K562 (cell line): ENCODE measurements around the gene ABCA7. TPM values are rescaled to one million over a fixed set of nuclear protein-coding genes. Genes with fewer than 3 reads are reported as not detected.

Experiments
- CSDE1 ChIP-seq, 2 experiments: fragments of 450-650 bp; IDR thresholded peaks; 2 replicates each; pipeline ENCODE4 v1.6.1; 2016; ENCODE audit warnings: mild to moderate bottlenecking in 1 of 2
- GATAD2A ChIP-seq: fragments of 450-650 bp; IDR thresholded peaks from 2 replicates; pipeline ENCODE4 v1.6.1; 2017
- KLF1 ChIP-seq: fragments of 450-650 bp; IDR thresholded peaks from 2 replicates; pipeline ENCODE4 v1.6.1; 2016; ENCODE audit warnings: missing genetic modification characterization, missing compliant biosample characterization
- KLF10 ChIP-seq: fragments of 250-450 bp; sonication (Bioruptor Pico); IDR thresholded peaks from 2 replicates; pipeline ENCODE4 v1.6.1; 2021; ENCODE audit warnings: matching md5 sums
- MAZ ChIP-seq, 2 experiments: fragments of 450-650 bp in 1 of 2; sonication (generic) in 1 of 2; formaldehyde crosslinking; IDR thresholded peaks in 1 of 2; conservative IDR thresholded peaks in 1 of 2; 2 replicates each; pipeline versions ENCODE4 v1.4.0 to v1.5.0; 2020; ENCODE audit warnings: mild to moderate bottlenecking in 1 of 2, missing genetic modification reagents in 1 of 2
- MCM2 ChIP-seq: fragments of 450-650 bp; IDR thresholded peaks from 2 replicates; pipeline ENCODE4 v1.6.1; 2017; ENCODE audit warnings: low read depth, mild to moderate bottlenecking
- NONO ChIP-seq, 2 experiments: fragments of 200-400 bp in 1 of 2; fragments of 450-650 bp in 1 of 2; formaldehyde crosslinking in 1 of 2; IDR thresholded peaks; 2 replicates each; pipeline ENCODE4 v1.6.1; 2017; ENCODE audit warnings: low read depth in 2 of 2, mild to moderate bottlenecking in 2 of 2, moderate library complexity in 2 of 2, low read length in 1 of 2
- POLR2A ChIP-seq: fragments of 450-650 bp; conservative IDR thresholded peaks from 2 replicates; pipeline ENCODE4 v1.6.1; 2016
- POLR2G ChIP-seq: fragments of 200-400 bp; formaldehyde crosslinking; IDR thresholded peaks from 2 replicates; pipeline ENCODE4 v1.6.1; 2017; ENCODE audit warnings: low read depth, mild to moderate bottlenecking, antibody characterized with exemption, low read length, moderate library complexity
- WHSC1 ChIP-seq: IDR thresholded peaks from one replicate; pipeline ENCODE4 v1.6.1; 2012; ENCODE audit warnings: low read length, control low read depth, inconsistent platforms
- ZBTB40 ChIP-seq, 2 experiments: fragments of 450-650 bp in 1 of 2; sonication (generic) in 1 of 2; formaldehyde crosslinking in 1 of 2; IDR thresholded peaks; 2 replicates each; pipeline versions ENCODE4 v1.7.1 to v1.9.0; 2016 to 2022; ENCODE audit warnings: inconsistent platforms in 1 of 2, mild to moderate bottlenecking in 1 of 2, missing genetic modification reagents in 1 of 2
- ZNF224 ChIP-seq: sonication (generic); formaldehyde crosslinking; IDR thresholded peaks from 2 replicates; pipeline ENCODE4 v1.8.0; 2022; ENCODE audit warnings: mild to moderate bottlenecking, missing genetic modification reagents
- ZNF780A ChIP-seq: fragments of 250-450 bp; sonication (Bioruptor Pico); IDR thresholded peaks from 2 replicates; pipeline ENCODE4 v1.5.0; 2021; ENCODE audit warnings: mild to moderate bottlenecking
- polyA plus RNA-seq, 8 experiments: library from polyadenylated mRNA; depleted of rRNA in 4 of 8; stranded (reverse) in 5 of 8; unstranded in 3 of 8; fragments of >200 nt; fragmentation: Nextera tagmentation in 2 of 8; fragmentation: Illumina TruSeq in 1 of 8; extraction: Ambion mirVana in 2 of 8; extraction: Trizol in 1 of 8; gene quantifications; 2 replicates each; pipeline versions ENCODE4 v1.2.1 to v1.2.3, GENCODE V29; 2011 to 2014; ENCODE audit warnings: inconsistent platforms in 1 of 8, missing spikeins in 1 of 8
- total RNA-seq, 7 experiments: library from RNA; depleted of rRNA in 6 of 7; stranded (reverse); fragments of >200 nt in 6 of 7; fragmentation: Illumina TruSeq in 2 of 7; extraction: Trizol in 2 of 7; gene quantifications; 2 replicates each; pipeline versions ENCODE4 v1.2.1 to v1.2.3, GENCODE V29; 2011 to 2021; ENCODE audit warnings: low replicate concordance in 1 of 7
- TF ChIP-seq, protein P1 (sequence below): fragments of 150-350 bp; IDR thresholded peaks from 2 replicates; pipeline ENCODE4 v1.6.1; 2014; ENCODE audit warnings: low read depth, mild to moderate bottlenecking, low read length, borderline replicate concordance
- TF ChIP-seq, protein P2 (sequence below): IDR thresholded peaks from 2 replicates; pipeline ENCODE4 v1.6.1; 2014; ENCODE audit warnings: antibody characterized with exemption

The ABCA7 gene
- total and polyA plus RNA-seq, 9 of the 15 experiments (the other 6 are each of a cell fraction or from before 2014, with no cell fraction given), result 2.3 to 96.1 (median 31.2) TPM

GRCh38 chr19:1088416-1089010, 48.6 kb downstream of the ABCA7 start (continued):
- TF ChIP-seq, protein P1, sequence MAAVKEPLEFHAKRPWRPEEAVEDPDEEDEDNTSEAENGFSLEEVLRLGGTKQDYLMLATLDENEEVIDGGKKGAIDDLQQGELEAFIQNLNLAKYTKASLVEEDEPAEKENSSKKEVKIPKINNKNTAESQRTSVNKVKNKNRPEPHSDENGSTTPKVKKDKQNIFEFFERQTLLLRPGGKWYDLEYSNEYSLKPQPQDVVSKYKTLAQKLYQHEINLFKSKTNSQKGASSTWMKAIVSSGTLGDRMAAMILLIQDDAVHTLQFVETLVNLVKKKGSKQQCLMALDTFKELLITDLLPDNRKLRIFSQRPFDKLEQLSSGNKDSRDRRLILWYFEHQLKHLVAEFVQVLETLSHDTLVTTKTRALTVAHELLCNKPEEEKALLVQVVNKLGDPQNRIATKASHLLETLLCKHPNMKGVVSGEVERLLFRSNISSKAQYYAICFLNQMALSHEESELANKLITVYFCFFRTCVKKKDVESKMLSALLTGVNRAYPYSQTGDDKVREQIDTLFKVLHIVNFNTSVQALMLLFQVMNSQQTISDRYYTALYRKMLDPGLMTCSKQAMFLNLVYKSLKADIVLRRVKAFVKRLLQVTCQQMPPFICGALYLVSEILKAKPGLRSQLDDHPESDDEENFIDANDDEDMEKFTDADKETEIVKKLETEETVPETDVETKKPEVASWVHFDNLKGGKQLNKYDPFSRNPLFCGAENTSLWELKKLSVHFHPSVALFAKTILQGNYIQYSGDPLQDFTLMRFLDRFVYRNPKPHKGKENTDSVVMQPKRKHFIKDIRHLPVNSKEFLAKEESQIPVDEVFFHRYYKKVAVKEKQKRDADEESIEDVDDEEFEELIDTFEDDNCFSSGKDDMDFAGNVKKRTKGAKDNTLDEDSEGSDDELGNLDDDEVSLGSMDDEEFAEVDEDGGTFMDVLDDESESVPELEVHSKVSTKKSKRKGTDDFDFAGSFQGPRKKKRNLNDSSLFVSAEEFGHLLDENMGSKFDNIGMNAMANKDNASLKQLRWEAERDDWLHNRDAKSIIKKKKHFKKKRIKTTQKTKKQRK, result no peak
- TF ChIP-seq POLR2G (peak; percentile 71), NONO (IDR thresholded peaks at IDR 0.05; ENCODE audit: low read depth in 2 of 2, low read length in 1 of 2) (no peak), KLF10 (CRISPR knock-in tag) (no peak), ZNF224 (CRISPR knock-in tag) (no peak), ZNF780A (no peak), POLR2A (0 out of 2 replicates have a peak, but pooled peaks have one; percentile 17), GATAD2A (no peak), MAZ (CRISPR knock-in tag; conservative IDR thresholded peaks at IDR 0.05 in 1 of 2, IDR thresholded peaks at IDR 0.05 in 1 of 2) (no peak), MCM2 (no peak), KLF1 (tag) (no peak), ZBTB40 (IDR thresholded peaks at IDR 0.05) (no peak), ZBTB40 (CRISPR knock-in tag; IDR thresholded peaks at IDR 0.05) (no peak), WHSC1 (no peak), CSDE1 (IDR thresholded peaks at IDR 0.05) (no peak)
- TF ChIP-seq, protein P2, sequence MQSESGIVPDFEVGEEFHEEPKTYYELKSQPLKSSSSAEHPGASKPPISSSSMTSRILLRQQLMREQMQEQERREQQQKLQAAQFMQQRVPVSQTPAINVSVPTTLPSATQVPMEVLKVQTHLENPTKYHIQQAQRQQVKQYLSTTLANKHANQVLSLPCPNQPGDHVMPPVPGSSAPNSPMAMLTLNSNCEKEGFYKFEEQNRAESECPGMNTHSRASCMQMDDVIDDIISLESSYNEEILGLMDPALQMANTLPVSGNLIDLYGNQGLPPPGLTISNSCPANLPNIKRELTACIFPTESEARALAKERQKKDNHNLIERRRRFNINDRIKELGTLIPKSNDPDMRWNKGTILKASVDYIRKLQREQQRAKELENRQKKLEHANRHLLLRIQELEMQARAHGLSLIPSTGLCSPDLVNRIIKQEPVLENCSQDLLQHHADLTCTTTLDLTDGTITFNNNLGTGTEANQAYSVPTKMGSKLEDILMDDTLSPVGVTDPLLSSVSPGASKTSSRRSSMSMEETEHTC, result no peak
